Left lobe of liver (tissue), 2 donors: ENCODE data around the gene FGD4. TPM values are rescaled to one million over a fixed set of nuclear protein-coding genes. Genes with fewer than 3 reads are reported as not detected.
A peak's percentile ranks its signal among the peaks of the same experiment; 100 is the strongest.

Source experiments
- ATAC-seq: fragments of 200-7000 bp; cut with Tn5 transposase; one replicate; pipeline ENCODE4 v1.9.1; 2020; ENCODE audit warnings: mild to moderate bottlenecking, moderate library complexity
- DNase-seq: peaks from one replicate; pipeline ENCODE4 v3.0.0-alpha.2; 2020; ENCODE audit warnings: low spot score
- total RNA-seq: library from RNA; stranded (reverse); gene quantifications from one replicate; pipeline ENCODE4 v1.2.1, GENCODE V29; 2021
- donor health status: DM: no; HTN: no; CAD: no; lungs with moderate emphysema.
- donor health status: DM: no; HTN: yes; CAD: no.

Gene FGD4
- total RNA-seq, 1 donor from 2014 or later, result 21.6 TPM

DNA sequence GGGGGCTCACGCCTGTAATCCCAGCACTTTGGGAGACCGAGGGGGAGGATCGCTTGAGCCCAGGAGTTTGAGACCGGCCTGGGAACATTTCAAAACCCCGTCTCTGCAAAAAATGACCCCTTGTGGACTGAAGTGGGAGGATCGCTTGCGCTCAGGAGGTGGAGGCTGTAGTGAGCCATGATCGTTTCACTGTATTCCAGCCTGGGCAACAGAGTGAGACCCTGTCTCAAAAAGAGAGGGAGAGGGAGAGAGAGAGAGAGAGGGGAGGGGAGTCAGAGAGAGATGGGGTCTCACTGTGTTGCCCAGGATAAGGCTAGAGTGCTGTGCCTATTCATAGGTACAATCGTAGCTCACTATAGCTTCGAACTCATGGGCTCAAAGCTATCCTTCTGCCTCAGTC lies 2.8 kb downstream of the FGD4 start:
- ATAC-seq (no peak), DNase-seq (no peak)

DNA sequence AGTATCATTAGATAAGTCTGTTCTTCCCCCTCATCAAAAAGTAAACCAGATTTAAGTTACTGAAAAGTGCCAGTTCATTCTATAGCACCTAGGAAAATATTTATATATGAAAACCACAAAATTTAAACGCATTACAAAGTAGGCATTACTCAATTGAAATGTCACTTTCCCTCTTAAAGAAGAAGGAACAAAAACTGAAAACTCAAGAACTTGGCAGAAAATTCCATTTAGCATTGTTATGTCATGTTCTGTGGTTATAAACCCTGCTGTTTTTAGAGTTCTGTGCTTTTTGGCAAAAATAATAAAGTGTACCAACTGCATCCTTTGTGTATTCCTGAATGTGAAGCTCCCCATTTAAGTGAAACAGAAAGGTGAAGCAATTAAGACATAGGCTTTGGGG lies 3.6 kb downstream of the FGD4 start:
- DNase-seq (no peak), ATAC-seq (no peak)

DNA sequence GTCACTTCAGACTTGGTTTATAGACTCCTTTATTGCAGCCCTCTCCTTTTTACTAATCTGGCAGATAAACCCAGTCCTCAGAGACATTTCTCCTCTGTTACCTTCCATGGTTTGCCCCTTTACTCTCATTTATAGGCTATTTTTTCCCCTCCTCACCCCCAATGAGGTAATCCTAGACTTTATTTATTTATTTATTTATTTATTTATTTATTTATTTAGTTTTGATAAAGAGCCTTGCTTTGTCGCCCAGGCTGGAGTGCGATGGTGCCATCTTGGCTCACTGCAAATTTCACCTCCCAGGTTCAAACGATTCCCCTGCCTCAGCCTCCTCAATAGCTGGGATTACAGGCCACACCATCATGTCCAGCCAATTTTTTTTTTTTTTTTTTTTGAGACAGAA lies 8.4 kb downstream of the FGD4 start:
- ATAC-seq, result no peak
- DNase-seq, result no peak

DNA sequence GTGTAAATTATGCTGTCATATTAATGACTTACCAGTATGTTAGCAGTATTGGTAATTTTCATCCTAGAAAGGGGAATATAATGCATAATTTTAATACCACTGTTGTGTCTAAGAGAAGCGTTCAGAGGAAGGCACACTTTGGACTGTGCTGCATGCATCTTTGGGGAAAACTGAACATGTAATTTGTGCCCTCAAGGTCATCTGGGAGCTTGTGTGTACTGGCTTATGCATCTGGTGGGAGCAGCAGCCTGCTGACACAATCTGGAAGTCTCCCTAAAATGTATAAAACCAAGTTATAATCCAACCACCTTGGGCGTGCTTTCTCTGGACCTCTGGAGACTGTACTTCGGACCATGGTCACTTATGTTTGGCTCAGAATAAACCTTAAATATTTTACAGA lies 14.1 kb downstream of the FGD4 start:
- ATAC-seq (peak; percentile 57), DNase-seq (no peak)

DNA sequence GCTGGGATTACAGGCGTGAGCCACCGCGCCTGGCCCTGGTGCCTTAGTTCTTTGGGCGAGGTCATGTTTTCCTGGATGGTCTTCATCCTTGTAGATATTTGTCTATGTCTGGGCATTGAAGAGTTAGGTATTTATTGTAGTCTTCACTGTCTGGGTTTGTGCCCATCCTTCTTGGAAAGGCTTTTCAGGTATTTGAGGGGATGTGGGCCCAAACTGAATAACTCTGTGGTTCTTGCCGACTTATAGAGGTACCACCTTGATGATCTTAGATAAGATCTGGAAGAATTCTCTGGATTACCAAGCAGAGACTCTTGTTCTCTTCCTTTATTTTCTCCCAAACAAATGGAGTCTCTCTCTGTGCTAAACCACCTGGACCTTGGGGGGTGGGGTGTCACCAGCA lies 18.9 kb downstream of the FGD4 start:
- no peak for DNase-seq
- ATAC-seq, result no peak

DNA sequence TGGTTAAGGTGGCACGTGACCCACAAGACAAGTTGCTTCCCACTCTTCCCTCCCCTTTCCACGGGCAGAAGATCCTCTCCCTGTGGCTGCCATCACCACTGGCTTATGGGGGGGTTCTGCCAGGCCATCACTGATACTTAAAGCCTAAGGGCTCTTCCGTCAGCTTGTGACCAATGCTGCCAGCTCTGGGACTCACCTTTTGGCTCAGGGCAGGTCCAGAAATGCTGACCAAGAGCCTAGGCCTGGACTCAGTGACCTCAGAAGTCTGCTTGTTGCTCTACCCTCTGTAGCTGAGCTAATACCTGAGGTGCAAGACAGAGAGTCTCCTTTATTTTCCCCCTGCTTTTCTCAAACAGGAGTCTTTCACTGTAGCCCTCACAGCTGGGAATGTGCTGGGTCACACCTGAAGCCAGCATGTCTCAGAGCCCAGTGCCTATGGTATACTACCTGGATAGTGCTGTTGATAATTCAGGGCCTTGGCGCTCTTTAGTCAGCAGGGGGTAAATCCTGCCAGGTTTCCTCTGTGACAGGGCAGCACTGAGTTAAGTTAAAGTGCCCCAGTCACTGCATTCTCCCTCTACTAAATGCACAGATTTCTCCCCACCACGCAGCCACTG lies 19.7 kb downstream of the FGD4 start:
- DNase-seq (no peak), ATAC-seq (peak; percentile 77)

DNA sequence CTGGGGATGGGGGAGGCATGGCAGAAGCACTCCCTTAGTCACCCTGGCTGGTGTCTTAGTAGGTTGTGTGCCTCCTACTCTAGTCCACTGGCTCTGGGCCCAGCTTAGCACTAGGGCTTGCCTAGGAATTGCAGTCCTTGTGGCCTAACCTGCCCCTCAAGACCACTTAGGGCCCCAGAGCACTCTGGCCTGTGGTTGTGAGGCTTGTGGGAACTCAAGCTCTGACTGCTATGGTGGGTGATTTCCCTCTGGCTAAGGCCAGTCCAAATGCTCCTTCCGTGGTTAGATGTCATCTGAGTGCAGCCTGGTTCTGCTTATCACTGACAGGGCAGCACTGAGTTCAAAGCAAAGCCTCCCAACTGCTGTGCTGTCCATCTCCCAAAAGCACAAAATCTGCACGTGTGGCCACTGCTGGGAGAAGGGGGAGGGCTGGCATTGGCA lies 20.2 kb downstream of the FGD4 start:
- ATAC-seq, result peak; percentile 68
- no peak for DNase-seq

DNA sequence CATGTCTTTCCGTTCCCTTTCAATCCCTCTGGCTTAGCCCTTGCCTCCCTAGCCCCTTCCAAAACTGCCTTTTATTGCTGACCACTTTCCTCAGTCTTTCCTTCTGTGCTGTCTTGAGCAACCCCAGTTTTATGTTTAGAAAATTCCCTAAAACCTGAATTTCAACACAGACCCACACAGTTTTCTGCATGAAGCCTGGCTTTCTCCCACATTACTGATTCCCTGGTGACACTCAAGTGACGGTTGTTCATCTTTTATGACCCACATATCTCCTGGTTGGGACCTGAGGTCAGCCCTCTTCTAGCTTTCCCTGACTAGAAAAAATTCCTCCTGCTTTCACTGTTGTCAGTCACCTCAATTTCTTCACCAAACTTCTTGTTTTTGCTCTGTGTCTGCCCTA lies 21.0 kb downstream of the FGD4 start:
- no peak for ATAC-seq

DNA sequence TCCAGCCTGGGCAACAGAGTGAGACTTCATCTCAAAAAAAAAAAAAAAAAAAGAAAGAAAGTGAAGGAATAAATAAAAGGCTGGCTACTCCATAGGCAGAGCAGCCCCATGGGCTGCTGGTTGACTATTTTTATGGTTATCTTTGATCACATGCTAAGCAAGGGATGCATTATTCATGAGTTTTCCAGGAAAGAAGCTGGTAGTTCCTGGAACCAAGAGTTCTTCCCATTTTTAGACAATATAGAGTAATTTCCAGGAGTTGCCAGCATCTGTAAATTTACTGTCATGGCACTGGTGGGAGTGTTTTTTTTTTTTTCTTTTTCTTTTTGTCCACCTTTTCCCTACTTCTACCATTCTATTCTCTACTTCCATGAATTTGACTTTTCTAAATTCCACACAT lies 24.2 kb downstream of the FGD4 start:
- no peak for ATAC-seq
- no peak for DNase-seq

More for the DNA sequence above, 21.0 kb downstream of the FGD4 start:
- DNase-seq, result no peak

DNA sequence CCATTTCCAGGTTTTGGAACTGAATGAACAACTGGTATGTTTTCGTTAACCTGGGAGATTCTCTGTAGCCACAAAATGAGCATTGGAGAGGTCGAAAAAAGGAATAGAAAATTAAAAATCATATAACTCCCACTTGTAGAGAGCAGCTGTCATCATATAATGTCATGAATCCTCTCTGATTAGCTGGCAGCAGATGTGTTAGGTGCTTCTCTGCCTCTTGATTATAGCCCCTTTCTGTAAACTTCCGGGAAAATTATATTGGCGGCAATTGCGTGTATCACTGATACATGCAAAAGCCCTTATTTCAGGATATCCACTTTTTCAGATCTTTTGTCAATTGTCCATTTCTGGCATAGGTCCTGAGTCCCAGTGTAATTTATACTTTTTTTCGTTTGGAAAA lies 31.7 kb downstream of the FGD4 start:
- no peak for ATAC-seq
- DNase-seq, result no peak

DNA sequence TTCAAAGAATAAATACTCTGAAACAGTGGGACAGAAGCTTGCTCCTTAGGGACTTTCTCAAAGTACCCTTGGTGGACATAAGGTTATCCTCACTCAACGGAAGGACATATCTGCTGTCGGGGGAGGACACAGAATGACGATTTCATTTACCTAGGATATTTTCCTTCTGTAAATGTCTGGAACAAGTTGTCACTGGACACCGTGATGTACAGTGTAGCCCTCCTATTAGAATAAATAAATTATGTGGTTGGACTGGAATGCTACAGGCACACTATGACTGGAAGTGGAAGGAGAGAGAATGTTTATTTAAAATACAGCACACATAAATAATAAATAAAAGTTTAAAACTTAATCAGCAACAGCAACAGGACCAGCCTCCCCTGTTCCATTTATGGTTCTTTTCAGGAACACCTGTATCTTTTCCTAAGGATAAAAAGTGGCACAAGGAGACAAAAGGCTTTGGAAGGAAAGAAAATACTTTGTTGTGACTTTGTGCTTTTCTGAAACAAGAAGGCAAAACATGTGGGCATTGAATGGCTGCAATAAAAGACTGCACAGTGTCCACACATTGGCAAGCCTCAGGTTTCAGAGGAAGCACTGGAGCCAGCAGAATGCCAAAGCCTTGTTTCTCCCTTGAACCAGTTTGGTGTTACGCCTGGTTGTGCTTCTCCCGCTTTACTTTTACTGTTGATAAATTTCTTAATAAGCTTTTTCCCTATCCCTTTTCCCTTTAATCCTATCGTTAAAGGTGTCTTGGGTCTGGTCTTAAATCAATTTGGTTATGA lies 36.8 kb downstream of the FGD4 start:
- no peak for DNase-seq
- ATAC-seq, result no peak

DNA sequence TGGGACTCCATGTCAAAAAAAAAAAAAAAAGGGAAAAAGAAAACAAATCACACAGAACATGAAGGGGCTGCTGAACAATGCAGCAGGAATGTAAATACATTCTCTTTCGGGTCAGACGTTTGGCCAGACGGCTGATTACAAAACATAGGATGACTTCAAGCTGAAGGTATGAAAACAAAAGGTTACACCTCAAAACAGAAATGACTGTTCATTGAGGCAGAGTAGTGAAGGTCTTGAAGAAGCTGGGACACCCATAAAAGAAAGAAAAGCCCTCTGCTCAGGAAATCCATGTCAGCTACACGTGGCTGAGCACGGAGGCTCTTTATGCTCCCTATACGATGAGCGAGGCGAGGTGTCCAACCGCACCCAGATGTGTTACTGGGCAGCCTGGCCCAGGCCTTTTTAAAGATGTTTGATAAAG lies 37.7 kb downstream of the FGD4 start:
- DNase-seq, result no peak
- no peak for ATAC-seq

DNA sequence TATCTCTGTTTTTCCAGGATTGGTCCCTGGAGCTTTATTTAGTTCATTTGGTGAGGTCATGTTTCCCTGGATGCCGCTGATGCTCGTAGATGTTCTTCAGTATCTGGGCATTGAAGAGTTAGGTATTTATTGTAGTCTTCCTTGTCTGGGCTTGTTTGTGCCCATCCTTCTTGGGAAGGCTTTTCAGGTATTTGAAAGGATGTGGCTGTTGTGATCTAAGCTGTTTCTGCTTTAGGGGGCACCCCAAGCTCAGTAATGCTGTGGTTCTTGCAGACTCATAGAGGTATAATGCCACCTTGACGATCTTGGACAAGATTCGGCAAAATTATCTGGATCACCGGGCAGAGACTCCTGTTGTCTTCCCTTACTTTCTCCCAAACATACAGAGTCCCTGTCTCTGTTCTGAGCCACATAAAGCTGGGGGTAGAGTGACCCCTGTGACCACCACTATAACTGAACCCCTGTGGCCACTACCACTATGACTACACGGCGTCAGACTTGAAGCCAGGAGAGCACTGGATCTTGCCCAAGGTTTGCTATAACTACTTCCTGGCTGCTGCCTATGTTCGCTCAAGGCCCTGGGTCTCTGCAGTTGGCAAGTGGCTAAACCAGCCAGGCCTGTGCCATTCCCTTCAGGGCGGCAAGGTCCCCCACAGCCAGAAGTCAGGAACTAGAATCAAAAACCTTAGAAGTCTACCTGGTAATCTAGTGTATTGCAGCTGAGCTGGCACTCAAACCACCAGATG lies 40.9 kb downstream of the FGD4 start:
- DNase-seq (no peak), ATAC-seq (no peak)

DNA sequence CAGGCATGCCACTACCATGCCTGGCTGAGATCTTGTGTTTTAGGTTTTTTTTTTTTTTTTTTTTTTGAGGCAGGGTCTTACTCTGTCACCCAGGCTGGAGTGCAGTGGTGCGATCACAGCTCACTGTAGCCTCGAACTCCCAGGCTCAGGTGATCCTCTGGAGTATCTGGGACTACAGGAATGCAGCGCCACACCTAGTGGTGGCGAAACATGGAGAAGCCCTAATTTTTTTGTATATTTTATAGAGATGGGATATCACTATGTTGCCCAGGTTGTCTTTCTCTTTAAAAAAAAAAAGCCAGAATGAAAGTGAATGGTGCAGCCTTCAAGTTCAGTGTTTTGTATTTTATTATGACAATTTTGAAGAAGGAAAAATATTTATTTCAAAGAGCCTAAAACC lies 44.1 kb downstream of the FGD4 start:
- no peak for DNase-seq
- no peak for ATAC-seq

DNA sequence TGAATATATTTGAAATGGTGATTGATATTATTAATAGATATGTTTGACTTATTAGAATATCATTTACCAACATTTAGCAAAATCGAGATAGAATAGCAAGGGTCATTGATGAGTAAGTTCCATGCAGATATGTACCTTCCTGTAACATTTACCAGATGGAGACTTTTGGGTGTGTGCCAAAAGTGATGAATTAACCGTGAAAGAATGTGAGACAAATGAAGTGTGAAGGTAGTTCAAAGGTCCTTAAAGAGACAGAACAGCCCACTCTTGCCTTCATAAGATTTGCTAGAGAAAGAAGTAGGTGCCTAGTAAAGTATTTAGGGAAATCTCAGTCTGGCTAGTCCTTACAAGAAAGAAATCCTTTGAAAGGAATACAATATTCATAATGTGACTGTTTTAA lies 45.5 kb downstream of the FGD4 start:
- ATAC-seq (no peak), DNase-seq (no peak)

DNA sequence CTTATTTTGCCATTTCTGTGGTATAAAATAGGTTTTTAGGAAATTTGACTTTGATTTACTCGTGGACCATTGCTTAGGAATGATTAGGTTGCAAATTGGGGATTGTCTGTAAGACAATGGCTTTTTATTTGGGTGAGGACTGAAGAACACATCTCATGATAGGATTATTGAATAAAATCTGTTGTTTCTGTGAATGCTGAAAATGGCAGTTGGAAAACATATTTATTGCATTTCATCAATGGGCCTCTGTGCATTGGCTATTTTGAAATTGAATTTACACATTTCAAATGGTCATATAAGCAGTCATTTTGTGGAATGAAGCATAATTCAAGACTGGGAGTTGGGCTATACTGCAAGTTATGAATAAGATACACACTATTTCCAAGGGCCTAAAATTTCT lies 46.0 kb downstream of the FGD4 start:
- DNase-seq, result no peak
- ATAC-seq, result no peak

DNA sequence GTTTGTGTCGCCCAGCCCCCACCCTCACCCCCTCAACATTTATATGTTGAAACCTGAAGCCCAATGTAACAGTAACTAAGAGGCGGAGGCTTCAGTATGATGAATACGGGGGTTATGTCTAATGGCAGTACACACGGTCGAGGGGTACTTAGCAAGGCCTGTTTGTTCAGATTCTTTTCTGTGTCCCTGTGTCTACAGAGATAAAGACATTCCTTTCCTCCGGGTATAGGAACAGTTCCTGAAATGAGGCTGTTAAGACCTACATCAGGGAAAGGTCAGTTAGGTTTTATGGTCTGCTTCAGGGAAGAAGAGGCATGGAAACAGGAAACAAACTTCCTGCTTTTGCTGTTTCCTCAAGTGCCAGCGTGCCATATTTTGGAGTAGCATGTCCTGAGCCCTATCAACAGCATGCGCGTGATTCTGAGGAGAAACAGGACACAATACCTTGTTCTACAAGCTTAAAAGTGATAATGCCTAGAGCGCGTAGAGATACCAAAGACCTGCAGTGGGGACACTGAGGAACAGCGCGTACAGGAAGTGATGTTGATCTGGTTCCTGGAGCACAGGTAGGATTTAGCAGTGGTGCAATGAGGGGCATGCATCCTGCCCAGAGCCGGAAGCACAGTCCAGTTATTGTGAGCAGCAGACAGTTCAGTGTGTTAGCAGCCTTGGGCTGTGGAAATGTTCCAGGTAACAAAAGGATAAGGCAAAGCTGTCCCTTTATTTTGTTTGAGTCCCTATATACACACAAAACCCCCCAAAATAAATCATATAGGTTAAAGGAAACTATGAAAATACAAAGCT lies 47.2 kb downstream of the FGD4 start:
- DNase-seq, result no peak
- no peak for ATAC-seq

DNA sequence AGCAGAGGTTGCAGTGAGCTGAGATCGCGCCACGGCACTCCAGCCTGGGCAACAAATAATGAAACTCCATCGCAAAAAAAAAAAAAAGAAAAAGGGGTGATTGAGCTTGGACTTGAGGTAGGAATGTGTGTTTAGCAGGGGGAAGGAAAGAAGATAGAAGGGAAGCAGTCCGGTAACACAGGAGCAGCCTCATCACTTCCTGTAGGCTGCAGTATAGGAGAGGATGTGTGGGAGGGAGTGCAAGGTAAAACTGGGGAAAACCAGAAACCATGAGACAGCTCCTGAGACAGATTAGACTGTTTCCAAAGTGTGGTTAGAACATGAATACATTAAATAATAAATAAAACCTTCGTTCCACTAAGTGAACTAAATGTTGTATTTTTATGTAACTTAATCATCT lies 49.2 kb downstream of the FGD4 start:
- no peak for ATAC-seq
- no peak for DNase-seq

DNA sequence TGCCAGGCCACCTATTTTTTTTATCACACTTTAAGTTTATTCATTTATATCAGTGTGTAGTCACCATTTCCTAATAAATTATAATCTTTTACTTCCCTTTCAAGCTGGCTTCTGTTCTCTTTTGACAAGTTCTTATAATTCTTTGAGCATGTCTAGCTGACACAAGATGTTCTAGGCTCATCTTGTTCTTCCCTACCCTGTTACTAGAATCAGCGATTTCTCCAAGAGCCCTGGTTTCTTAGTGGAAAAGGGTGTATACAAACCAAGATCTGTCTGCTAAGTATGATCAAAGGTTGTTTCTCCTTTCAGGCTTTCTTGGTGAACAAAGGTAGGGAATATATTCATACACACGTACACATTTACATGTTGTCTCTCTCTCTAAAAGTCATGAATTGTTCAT lies 51.0 kb downstream of the FGD4 start:
- peak; percentile 25 for ATAC-seq
- no peak for DNase-seq

DNA sequence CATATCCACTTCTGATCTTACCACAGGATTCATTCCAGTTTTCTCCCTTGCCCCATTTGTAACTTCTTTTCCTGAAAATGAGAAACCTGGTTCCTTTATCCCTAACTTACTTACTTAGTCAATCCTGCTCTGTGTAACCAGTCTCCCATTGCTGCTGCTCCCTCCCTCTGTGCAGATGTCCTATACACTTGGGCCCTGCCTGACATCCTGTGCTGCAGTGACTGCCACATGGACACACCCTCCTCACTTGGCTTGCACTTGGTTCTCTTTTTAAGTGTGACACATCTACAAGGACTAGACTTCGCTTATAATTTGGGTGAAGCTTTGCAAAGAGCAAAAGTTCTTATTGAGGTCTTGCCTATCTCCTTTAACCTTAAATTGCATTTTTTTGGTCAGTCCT lies 51.4 kb downstream of the FGD4 start:
- ATAC-seq (peak; percentile 57), DNase-seq (no peak)

DNA sequence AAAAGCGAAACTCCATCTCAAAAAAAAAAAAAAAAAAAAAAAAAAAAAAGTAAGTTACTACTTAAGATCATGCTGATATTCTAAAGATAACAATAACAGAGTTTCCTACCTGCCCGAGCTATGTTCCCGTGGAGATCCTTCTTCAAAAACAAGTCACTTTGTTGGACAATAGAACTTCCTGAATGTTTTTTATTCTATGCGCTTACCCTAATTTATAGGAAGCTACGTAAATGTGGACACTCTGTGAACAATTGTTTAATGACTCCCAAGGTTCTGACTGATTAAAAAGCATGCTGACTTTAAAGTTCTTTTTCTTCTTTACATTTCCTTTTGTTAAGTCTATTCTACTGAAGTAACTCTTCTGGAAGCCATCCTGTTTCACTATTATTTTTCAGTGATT lies 52.5 kb downstream of the FGD4 start:
- no peak for ATAC-seq
- no peak for DNase-seq
